VCaP (cell line): ENCODE data around the gene UNG.

ENCODE experiments used
- H3K27ac ChIP-seq: fragments of 450-650 bp; 2 replicates; pipeline ENCODE4 v1.5.1; 2017
- CTCF ChIP-seq: fragments of 450-650 bp; conservative IDR thresholded peaks from 2 replicates; pipeline ENCODE4 v1.5.1; 2017; ENCODE audit warnings: mild to moderate bottlenecking, moderate library complexity

Gene UNG

GRCh38 chr12:109114644-109115043 is 17.2 kb downstream of the UNG start:
- H3K27ac ChIP-seq, result no peak overlapping the region
- no peak for TF ChIP-seq CTCF

- H3K27ac ChIP-seq, result no peak overlapping the region
- TF ChIP-seq CTCF, result no peak
Measured at GRCh38 chr12:109115404-109115757, 18.0 kb downstream of the UNG start.

GRCh38 chr12:109115758-109116610 is 18.6 kb downstream of the UNG start, which contains the start of gene ACACB:
ACACB (plus strand) TSS chr12:109116587; CDS start chr12:109139406, 22,819 bp downstream.
- no peak within 1 kb of the TSS for H3K27ac ChIP-seq
- TF ChIP-seq CTCF, result no peak

- TF ChIP-seq CTCF, result no peak
- H3K27ac ChIP-seq, result no peak overlapping the region
Measured at GRCh38 chr12:109116611-109116949, 19.2 kb downstream of the UNG start.

- TF ChIP-seq CTCF, result no peak
Measured at GRCh38 chr12:109120095-109120494, 22.7 kb downstream of the UNG start.

GRCh38 chr12:109120557-109120956 is 23.2 kb downstream of the UNG start:
- H3K27ac ChIP-seq, result no peak overlapping the region
- no peak for TF ChIP-seq CTCF

More at GRCh38 chr12:109120095-109120494, 22.7 kb downstream of the UNG start:
- no peak overlapping the region for H3K27ac ChIP-seq

GRCh38 chr12:109121346-109121880 is 24.0 kb downstream of the UNG start:
- H3K27ac ChIP-seq, result no peak overlapping the region
- no peak for TF ChIP-seq CTCF
